Astrocyte of the cerebellum (primary cell): Measurements from ENCODE around the gene PRSS53.

Source experiments
- DNase-seq: peaks from one replicate; pipeline ENCODE4 v3.0.0-alpha.2; 2011; ENCODE audit warnings: low read depth
- H3K4me3 ChIP-seq: 2 replicates; pipeline ENCODE4 v1.5.1; 2011; ENCODE audit warnings: mild to moderate bottlenecking, low read depth, low read length, moderate library complexity
- CTCF ChIP-seq: IDR thresholded peaks from 2 replicates; pipeline ENCODE4 v1.5.1; 2012; ENCODE audit warnings: low read length, low read depth, moderate library complexity, mild to moderate bottlenecking; ENCODE audit errors: missing control alignments
- in situ Hi-C: cut with HindIII; loops from 2 replicates; pipeline ENCODE4 v1.10.0; 2017; ENCODE audit warnings: low sequenced_read_pairs

Gene PRSS53

GRCh38 chr16:31043898-31044481 lies 44.8 kb downstream of the PRSS53 start:
- DNase-seq: no peak
- TF ChIP-seq CTCF: no peak
- H3K4me3 ChIP-seq: no peak overlapping the region
- in situ Hi-C loops: no loop called here

GRCh38 chr16:31043352-31043751 lies 45.4 kb downstream of the PRSS53 start:
- no peak for TF ChIP-seq CTCF
- H3K4me3 ChIP-seq: no peak overlapping the region
- no peak for DNase-seq
- in situ Hi-C loops: no loop called here

GRCh38 chr16:31042866-31043265 lies 45.9 kb downstream of the PRSS53 start:
- DNase-seq: no peak
- no peak for TF ChIP-seq CTCF
- in situ Hi-C loops: no loop called here
- H3K4me3 ChIP-seq: no peak overlapping the region

- DNase-seq: no peak
- no peak overlapping the region for H3K4me3 ChIP-seq
- no peak for TF ChIP-seq CTCF
- in situ Hi-C loops: no loop called here
Measured at GRCh38 chr16:31038993-31039392, 49.8 kb downstream of the PRSS53 start.

- DNase-seq: no peak
- H3K4me3 ChIP-seq: no peak overlapping the region
- TF ChIP-seq CTCF: no peak
- in situ Hi-C loops: no loop called here
Measured at GRCh38 chr16:31036691-31037090, 52.1 kb downstream of the PRSS53 start.

- peak overlapping the region; percentile 73 for H3K4me3 ChIP-seq
- in situ Hi-C loops: no loop called here
- no peak for TF ChIP-seq CTCF
- peak; percentile 56 for DNase-seq
Measured at GRCh38 chr16:31033709-31034492, 54.8 kb downstream of the PRSS53 start.
